Neural cell (in vitro differentiated cells): ENCODE measurements around the gene PNMA8C. TPM values are rescaled to one million over a fixed set of nuclear protein-coding genes. Genes with fewer than 3 reads are reported as not detected.

Experiments used
- H2AFZ ChIP-seq: fragments of 200-600, 300-800 bp; sonication (generic), shearing (Covaris generic); 2 replicates; pipeline ENCODE4 v1.6.0; 2014; ENCODE audit warnings: low read depth, mild to moderate bottlenecking, antibody characterized with exemption, low read length, moderate library complexity
- H3F3A ChIP-seq: fragments of 200-600 bp; shearing (Covaris generic); 2 replicates; pipeline ENCODE4 v1.6.1; 2016; ENCODE audit warnings: mild to moderate bottlenecking, moderate library complexity, mixed read lengths, antibody characterized with exemption, low read length; ENCODE audit not compliant: insufficient read depth, poor library complexity, severe bottlenecking
- H3K27ac ChIP-seq: fragments of 200-600, 300-800 bp; sonication (generic), shearing (Covaris generic); 2 replicates; pipeline ENCODE4 v1.5.1; 2014; ENCODE audit warnings: mild to moderate bottlenecking, low read length, moderate library complexity
- H3K27me3 ChIP-seq: fragments of 300-800, 200-600 bp; sonication (generic), shearing (Covaris generic); 2 replicates; pipeline ENCODE4 v1.6.0; 2014; ENCODE audit warnings: mild to moderate bottlenecking, low read depth, low read length, moderate library complexity; ENCODE audit not compliant: insufficient read depth
- H3K36me3 ChIP-seq: fragments of 300-800, 200-600 bp; sonication (generic), shearing (Covaris generic); 2 replicates; pipeline ENCODE4 v1.5.1; 2014; ENCODE audit warnings: mild to moderate bottlenecking, antibody characterized with exemption, low read length, moderate library complexity; ENCODE audit not compliant: insufficient read depth
- H3K4me2 ChIP-seq: fragments of 300-800, 200-600 bp; sonication (generic), shearing (Covaris generic); 2 replicates; pipeline ENCODE4 v1.6.0; 2014; ENCODE audit warnings: mild to moderate bottlenecking, low read length
- H3K4me3 ChIP-seq: fragments of 300-800, 200-600 bp; sonication (generic), shearing (Covaris generic); 2 replicates; pipeline ENCODE4 v1.5.1; 2014; ENCODE audit warnings: mild to moderate bottlenecking, low read length, moderate library complexity
- H3K79me2 ChIP-seq: fragments of 200-600 bp; shearing (Covaris generic); replicated peaks from 2 replicates; pipeline ENCODE4 v1.6.0; 2014; ENCODE audit warnings: mild to moderate bottlenecking, low read length, moderate library complexity; ENCODE audit not compliant: insufficient read depth
- H3K9ac ChIP-seq: fragments of 300-800, 200-600 bp; sonication (generic), shearing (Covaris generic); 2 replicates; pipeline ENCODE4 v1.6.1; 2016; ENCODE audit warnings: mild to moderate bottlenecking, low read length, mixed read lengths
- H3K9me2 ChIP-seq: fragments of 200-600 bp; shearing (Covaris generic); 2 replicates; pipeline ENCODE4 v1.6.1; 2016; ENCODE audit warnings: mild to moderate bottlenecking, low read length, mixed read lengths; ENCODE audit not compliant: insufficient read depth
- H3K9me3 ChIP-seq: fragments of 200-600, 300-800 bp; sonication (generic), shearing (Covaris generic); 2 replicates; pipeline ENCODE4 v1.6.1; 2016; ENCODE audit warnings: mild to moderate bottlenecking, mixed run types, low read length, moderate library complexity, mixed read lengths
- H4K20me1 ChIP-seq: fragments of 200-600 bp; shearing (Covaris generic); 2 replicates; pipeline ENCODE4 v1.6.1; 2016; ENCODE audit warnings: mild to moderate bottlenecking, mixed run types; ENCODE audit not compliant: insufficient read depth
- CTCF ChIP-seq: fragments of 450-650 bp; IDR thresholded peaks from 2 replicates; pipeline ENCODE4 v1.5.1; 2014; ENCODE audit warnings: antibody characterized with exemption, mild to moderate bottlenecking, moderate library complexity; ENCODE audit not compliant: poor library complexity, severe bottlenecking
- EP300 ChIP-seq: fragments of 450-650 bp; conservative IDR thresholded peaks from 2 replicates; pipeline ENCODE4 v1.6.1; 2014; ENCODE audit warnings: antibody characterized with exemption, mild to moderate bottlenecking, moderate library complexity; ENCODE audit not compliant: poor library complexity, severe bottlenecking
- EZH2 ChIP-seq: fragments of 200-600, 300-800 bp; shearing (Covaris generic), sonication (generic); IDR thresholded peaks from 2 replicates; pipeline ENCODE4 v1.6.1; 2014; ENCODE audit warnings: antibody characterized with exemption, low read length, borderline replicate concordance, mild to moderate bottlenecking; ENCODE audit not compliant: insufficient read depth, poor library complexity, severe bottlenecking
- MXI1 ChIP-seq: fragments of 450-650 bp; conservative IDR thresholded peaks from 2 replicates; pipeline ENCODE4 v1.6.1; 2014; ENCODE audit warnings: antibody characterized with exemption, mild to moderate bottlenecking; ENCODE audit not compliant: poor library complexity, severe bottlenecking
- POLR2AphosphoS5 ChIP-seq: IDR thresholded peaks from 2 replicates; pipeline ENCODE4 v1.6.1; 2012
- RAD21 ChIP-seq: fragments of 450-650 bp; conservative IDR thresholded peaks from 2 replicates; pipeline ENCODE4 v1.6.1; 2014; ENCODE audit warnings: antibody characterized with exemption, mild to moderate bottlenecking, moderate library complexity
- REST ChIP-seq: IDR thresholded peaks from 2 replicates; pipeline ENCODE4 v1.6.1; 2012; ENCODE audit warnings: borderline replicate concordance
- SMC3 ChIP-seq: fragments of 450-650 bp; conservative IDR thresholded peaks from 2 replicates; pipeline ENCODE4 v1.6.1; 2014; ENCODE audit warnings: antibody characterized with exemption, mild to moderate bottlenecking, moderate library complexity; ENCODE audit not compliant: poor library complexity
- TAF1 ChIP-seq: IDR thresholded peaks from 2 replicates; pipeline ENCODE4 v1.6.1; 2012; ENCODE audit warnings: low read depth
- polyA plus RNA-seq: library from polyadenylated mRNA; depleted of rRNA; stranded (reverse); fragments of >200 nt; gene quantifications from 2 replicates; pipeline ENCODE4 v1.2.3, GENCODE V29; 2014

The PNMA8C gene
- polyA plus RNA-seq, 1 donor from 2014 or later, result 17.2 TPM

GRCh38 chr19:46466536-46467196 is 37.9 kb upstream of the PNMA8C start:
- no peak overlapping the region for H3K4me2 ChIP-seq
- no peak overlapping the region for H3K27ac ChIP-seq
- no peak overlapping the region for H3K9ac ChIP-seq

GRCh38 chr19:46463516-46463915 is 34.8 kb upstream of the PNMA8C start:
- Histone ChIP-seq H3K9me3 (no peaks in the 10 kb centered on the region), H3K27ac (no peak overlapping the region), H3F3A (no peaks in the 10 kb centered on the region), H4K20me1 (no peaks in the 10 kb centered on the region), H3K79me2 (no peaks in the 10 kb centered on the region), H3K4me2 (no peak overlapping the region), H3K4me3 (no peak overlapping the region), H2AFZ (no peak overlapping the region), H3K27me3 (no peaks in the 10 kb centered on the region), H3K9me2 (no peaks in the 10 kb centered on the region), H3K9ac (no peak overlapping the region), H3K36me3 (no peaks in the 10 kb centered on the region)
- TF ChIP-seq MXI1 (no peak), TAF1 (no peak), REST (no peak), RAD21 (no peak), SMC3 (no peak), POLR2AphosphoS5 (no peak)

More at GRCh38 chr19:46466536-46467196, 37.9 kb upstream of the PNMA8C start:
- Histone ChIP-seq H3K4me3 (no peak overlapping the region), H3K9me3 (no peaks in the 10 kb centered on the region), H3K36me3 (no peaks in the 10 kb centered on the region), H3K9me2 (no peaks in the 10 kb centered on the region), H3K27me3 (no peaks in the 10 kb centered on the region), H2AFZ (no peak overlapping the region), H3F3A (no peaks in the 10 kb centered on the region), H3K79me2 (peaks cover 18% of the 10 kb centered on the region), H4K20me1 (no peaks in the 10 kb centered on the region)
- TF ChIP-seq RAD21, result no peak
- TF ChIP-seq MXI1, result no peak
- TF ChIP-seq EP300, result no peak
- no peak for TF ChIP-seq REST
- TF ChIP-seq POLR2AphosphoS5, result no peak
- no peak for TF ChIP-seq CTCF
- TF ChIP-seq TAF1, result no peak
- no peak for TF ChIP-seq EZH2
- no peak for TF ChIP-seq SMC3
